Ureter (tissue), 1 donor: ENCODE data around the gene KRT7. TPM values are rescaled to one million over a fixed set of nuclear protein-coding genes. Genes with fewer than 3 reads are reported as not detected.
"Not testable (repeated sequence)": the region's sequence is repeated elsewhere in the genome, so short reads cannot be mapped to it uniquely, and the experiment has no call there.

ENCODE experiments used
- DNase-seq: peaks from one replicate; pipeline ENCODE4 v3.0.0-alpha.2; 2020; ENCODE audit warnings: low spot score
- total RNA-seq: library from RNA; stranded (reverse); gene quantifications from one replicate; pipeline ENCODE4 v1.2.4, GENCODE V29; 2023
- donor health status: DM: yes; HTN: yes; CAD: no.

KRT7 gene
- total RNA-seq, 1 donor from 2014 or later: 2,511 TPM

- no peak for DNase-seq
These were observed 3.2 kb upstream of the KRT7 start for GRCh38 chr12:52229836-52230343.

- no peak for DNase-seq
These were observed 2.4 kb upstream of the KRT7 start for GRCh38 chr12:52230364-52231281.

DNA sequence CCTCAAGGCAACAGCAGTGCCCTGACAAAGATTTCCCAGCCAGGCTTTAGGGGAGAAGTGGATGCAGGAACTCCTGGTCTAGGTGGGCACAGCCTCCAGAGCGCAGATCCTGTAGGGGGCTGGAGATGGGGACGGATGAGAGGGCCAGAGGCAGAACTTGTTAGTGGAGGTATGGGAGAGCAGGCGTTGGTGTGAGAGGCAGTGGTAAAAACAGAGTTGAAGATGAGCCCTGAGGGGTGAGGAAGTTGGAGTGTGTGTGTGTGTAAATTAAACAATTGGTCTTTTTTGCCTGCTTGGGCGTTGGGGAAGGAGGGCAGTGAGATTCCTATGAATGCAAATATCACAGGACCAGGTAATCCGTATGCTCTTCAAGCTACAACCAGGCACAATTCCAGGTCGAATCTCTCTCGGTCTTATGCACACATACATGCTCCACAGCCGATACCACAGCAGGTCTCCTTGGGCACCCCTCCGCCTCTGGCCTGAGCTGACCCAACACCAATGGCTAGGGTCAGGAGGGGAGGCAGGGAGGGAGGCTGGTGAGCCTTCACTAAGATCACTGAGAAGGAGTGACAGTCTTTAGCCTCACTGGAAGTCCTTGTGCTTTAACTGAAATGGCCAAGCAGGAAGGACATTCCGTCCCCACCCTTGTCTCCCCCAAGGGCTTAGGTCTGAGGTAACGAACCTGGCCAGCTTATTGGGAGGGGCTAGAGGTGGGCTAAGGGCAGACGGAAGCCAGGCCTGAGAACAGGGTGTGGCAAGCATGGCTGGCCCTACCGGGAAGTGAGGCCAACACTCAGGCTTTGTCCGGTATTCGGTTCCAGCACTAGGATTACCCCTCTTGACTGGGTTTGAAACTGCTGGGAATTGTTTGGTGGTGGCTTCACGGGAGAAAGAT lies 1.5 kb upstream of the KRT7 start:
- DNase-seq: peak; percentile 73

- DNase-seq: no peak
These were observed 805 bp upstream of the KRT7 start for GRCh38 chr12:52232203-52232673.

DNA sequence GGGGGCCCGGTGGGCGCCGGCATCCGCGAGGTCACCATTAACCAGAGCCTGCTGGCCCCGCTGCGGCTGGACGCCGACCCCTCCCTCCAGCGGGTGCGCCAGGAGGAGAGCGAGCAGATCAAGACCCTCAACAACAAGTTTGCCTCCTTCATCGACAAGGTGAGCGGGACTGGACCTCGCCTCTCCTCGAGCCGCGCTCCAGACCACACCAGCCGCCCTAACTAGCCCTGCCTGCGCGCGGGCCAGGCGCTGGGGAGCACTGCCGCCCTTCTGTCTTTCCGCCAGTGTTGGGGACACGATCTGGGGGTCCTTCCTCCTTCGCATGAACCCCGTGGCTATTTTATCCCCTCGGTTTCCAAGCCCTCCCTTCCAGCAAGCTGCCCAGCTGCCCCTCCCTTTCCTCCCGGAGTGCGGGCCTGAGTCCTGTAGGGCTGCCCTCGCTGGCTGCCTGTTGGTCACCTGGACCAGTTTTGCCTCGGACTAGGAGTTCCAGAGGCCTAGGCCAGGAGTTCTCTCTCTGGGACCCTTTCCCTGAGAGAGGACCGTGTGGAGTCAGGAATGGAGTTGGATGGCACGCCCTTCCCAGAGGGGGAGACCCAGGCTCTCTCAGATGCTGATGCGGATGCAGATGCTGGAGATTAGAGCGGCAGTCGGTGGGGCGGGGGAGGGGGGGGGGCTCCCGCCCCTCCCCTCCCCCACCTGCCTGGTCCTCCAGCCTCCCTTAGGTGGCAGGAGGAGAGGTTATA lies 592 bp downstream of the KRT7 start:
- no peak for DNase-seq

- no peak for DNase-seq
These were observed 1.3 kb downstream of the KRT7 start for GRCh38 chr12:52234223-52234810.

- DNase-seq: no peak
These were observed 2.1 kb downstream of the KRT7 start for GRCh38 chr12:52235001-52235764.

- DNase-seq: no peak
These were observed 2.8 kb downstream of the KRT7 start for GRCh38 chr12:52235822-52236361.

GRCh38 chr12:52236386-52237050 lies 3.5 kb downstream of the KRT7 start:
- no peak for DNase-seq

DNA sequence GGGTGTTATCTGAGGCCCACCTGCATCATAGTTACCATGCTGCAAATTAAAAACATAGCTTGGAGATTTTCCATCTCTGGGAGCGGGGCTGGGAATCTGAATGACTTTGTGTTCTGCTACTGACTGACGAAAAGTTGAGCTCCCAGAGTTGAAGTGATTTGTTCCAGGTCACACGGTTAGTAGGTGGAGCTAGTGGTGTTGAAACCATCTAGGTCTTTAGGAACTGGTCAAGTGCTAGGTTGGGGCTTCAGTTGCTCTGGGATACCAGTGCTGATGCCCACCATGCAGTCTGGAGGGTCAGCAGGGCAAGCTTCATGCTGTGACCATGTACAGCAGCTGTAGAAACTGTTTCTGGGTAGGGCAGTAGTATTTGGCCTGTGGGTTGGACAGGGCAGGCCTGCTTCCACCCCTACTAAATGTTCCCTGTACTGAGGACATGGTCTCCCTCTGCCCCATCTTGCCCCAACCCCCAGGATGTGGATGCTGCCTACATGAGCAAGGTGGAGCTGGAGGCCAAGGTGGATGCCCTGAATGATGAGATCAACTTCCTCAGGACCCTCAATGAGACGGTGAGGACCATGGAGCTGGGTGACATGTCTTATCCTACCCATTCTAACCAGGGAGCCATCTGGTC lies 5.3 kb downstream of the KRT7 start:
- DNase-seq: no peak

DNA sequence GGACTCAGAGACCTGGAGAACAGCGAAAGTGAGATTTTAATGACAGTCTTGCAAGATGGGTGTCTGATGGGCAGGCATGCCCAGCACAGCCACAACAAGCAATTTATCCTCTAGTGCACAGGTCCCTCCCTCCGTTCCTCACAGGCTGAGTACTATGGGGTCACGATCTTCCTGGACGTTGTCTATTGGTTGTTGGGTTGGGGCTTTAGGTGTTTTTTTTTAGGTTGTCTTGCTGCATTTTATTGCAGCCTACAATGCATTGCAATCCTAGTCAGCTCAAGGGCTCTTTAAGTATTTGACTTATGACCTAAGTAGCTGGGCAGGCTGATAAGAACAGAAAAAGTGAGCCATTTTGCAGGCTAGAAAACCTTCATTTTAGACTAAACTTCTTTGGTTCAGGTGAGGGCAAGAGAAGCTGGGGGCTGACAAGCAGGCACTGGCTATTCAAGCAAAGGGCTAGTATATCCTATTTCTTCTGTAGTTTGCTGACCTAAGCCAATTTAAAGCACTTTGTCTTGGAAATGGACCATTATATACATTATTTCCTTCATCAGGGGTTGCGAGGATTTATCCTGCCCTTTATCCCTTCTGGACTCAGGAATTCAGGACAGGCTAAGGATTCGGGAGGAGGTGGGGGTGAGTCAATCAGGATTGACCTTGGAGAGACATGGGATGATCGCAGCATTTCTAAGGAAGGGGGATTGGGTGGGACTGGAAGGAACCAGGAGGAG lies 6.0 kb downstream of the KRT7 start:
- no peak for DNase-seq

GRCh38 chr12:52239767-52240166 lies 6.7 kb downstream of the KRT7 start:
- no peak for DNase-seq

- not testable (repeated sequence) for DNase-seq
These were observed 7.2 kb downstream of the KRT7 start for GRCh38 chr12:52240247-52240646.

DNA sequence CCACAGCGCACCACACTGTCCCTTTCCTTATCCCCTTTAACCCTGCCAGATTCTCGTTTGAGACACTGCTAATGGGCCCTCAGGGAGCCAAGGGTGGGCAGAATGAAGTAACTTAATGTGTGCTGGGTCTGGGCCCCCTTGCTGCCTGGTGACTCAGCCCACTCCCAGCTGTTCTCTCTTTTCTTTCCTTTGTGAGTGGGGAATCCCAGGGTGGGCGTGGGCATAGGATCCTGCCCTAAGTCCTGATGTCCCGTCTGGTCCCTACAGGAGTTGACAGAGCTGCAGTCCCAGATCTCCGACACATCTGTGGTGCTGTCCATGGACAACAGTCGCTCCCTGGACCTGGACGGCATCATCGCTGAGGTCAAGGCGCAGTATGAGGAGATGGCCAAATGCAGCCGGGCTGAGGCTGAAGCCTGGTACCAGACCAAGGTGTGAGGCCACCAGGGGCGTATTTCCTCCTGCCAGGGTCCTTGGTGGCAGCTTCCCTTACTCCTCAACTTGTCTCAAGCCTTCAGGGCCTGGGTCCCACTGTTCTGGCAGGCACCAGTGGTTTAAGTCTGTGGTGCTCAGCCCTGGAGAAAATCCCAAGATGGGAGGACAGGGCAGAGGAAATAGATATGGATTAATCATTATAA lies 8.3 kb downstream of the KRT7 start:
- no peak for DNase-seq

GRCh38 chr12:52242442-52243258 lies 9.6 kb downstream of the KRT7 start:
- DNase-seq: no peak

DNA sequence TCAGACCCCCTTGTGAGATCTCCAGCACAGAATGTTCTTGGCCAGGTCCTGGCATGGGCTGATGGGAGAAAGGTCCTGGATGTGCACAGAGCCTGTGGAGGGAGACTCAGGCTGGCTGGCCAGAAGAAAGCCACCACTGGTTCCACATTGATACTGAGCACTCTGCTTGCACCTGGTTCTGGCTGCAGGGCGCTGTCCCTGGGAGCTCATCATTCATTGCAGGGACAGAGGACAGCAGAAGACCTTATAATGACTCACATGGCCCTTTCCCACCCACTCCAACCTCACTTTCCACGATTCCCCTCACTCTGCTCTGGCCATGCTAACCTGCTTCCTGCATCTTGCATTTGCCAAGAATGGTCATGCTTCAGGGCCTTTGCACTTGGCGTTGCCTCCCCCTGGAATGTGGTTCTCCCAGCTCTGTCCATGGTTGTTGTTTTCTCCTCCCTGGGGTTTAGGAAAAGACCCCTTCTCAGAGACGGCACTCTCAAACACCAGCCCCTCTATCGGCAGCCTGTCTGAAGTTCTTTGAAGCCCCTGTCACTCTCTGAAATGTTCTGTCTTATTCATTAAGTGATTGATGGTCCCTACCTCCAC lies 10.3 kb downstream of the KRT7 start:
- no peak for DNase-seq
